ENCODE results near the gene BST1. TPM values are rescaled to one million over a fixed set of nuclear protein-coding genes. Genes with fewer than 3 reads are reported as not detected.

The BST1 gene
- total RNA-seq, 1 experiment from 2014 or later, result 0.31 TPM

DNA sequence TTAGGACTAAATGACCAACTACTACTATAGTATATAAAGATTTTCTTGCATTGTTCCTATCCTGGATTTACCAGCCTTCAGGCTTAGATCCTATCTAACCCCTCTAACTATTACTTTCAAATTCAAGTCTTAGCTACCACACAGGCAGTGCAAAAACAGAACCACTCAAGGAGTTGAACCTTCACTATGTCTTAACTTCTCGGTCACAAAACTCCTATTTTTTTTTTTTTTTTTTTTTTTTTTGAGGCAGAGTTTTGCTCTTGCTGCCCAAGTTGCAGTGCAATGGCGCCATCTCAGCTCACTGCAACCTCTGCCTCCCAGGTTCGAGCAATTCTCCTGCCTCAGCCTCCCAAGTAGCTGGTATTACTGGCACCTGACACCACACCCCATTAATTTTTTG lies 27.5 kb upstream of the BST1 start:
- H2AFZ ChIP-seq, result no peak overlapping the region
- ChIA-PET POLR2A (ENCODE audit: unreplicated experiment) (no interaction called here), CTCF (interaction anchor here (0.7 kb wide), 1 partner anchor 90 kb away, joined by 5 read pairs; no protein-coding TSS in a partner anchor)
- no peaks in the 10 kb centered on the region; the same call in 1 of the 2 replicates for H3K36me3 ChIP-seq (ENCODE audit: low read depth)
- no peak for DNase-seq
- H3K4me2 ChIP-seq, result no peak overlapping the region
- TF ChIP-seq EZH2 (IDR thresholded peaks at IDR 0.05; ENCODE audit: low read depth), result no peak
- TF ChIP-seq, protein P1, sequence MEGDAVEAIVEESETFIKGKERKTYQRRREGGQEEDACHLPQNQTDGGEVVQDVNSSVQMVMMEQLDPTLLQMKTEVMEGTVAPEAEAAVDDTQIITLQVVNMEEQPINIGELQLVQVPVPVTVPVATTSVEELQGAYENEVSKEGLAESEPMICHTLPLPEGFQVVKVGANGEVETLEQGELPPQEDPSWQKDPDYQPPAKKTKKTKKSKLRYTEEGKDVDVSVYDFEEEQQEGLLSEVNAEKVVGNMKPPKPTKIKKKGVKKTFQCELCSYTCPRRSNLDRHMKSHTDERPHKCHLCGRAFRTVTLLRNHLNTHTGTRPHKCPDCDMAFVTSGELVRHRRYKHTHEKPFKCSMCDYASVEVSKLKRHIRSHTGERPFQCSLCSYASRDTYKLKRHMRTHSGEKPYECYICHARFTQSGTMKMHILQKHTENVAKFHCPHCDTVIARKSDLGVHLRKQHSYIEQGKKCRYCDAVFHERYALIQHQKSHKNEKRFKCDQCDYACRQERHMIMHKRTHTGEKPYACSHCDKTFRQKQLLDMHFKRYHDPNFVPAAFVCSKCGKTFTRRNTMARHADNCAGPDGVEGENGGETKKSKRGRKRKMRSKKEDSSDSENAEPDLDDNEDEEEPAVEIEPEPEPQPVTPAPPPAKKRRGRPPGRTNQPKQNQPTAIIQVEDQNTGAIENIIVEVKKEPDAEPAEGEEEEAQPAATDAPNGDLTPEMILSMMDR (conservative IDR thresholded peaks at IDR 0.05), result no peak
- no TSS peak for BruUV-seq (replicated peaks)
- no peaks in the 10 kb centered on the region for H3K9me2 ChIP-seq (ENCODE audit: insufficient read depth)
- H3K27ac ChIP-seq, result no peak overlapping the region
- H3F3A ChIP-seq (ENCODE audit: insufficient read depth, low read depth), result 0 out of 2 replicates have a peak, but pooled peaks cover 10% of the 10 kb centered on the region
- H3K27me3 ChIP-seq (ENCODE audit: insufficient read depth, low read depth), result no peaks in the 10 kb centered on the region
- no peaks in the 10 kb centered on the region for H3K9me3 ChIP-seq (ENCODE audit: insufficient read depth, low read depth)
- no peak overlapping the region for H3K4me3 ChIP-seq
- H3K4me1 ChIP-seq (replicated peaks; ENCODE audit: insufficient read depth), result peaks cover 33% of the 10 kb centered on the region
- intact Hi-C loops (cut with micrococcal nuclease; ENCODE audit: unreplicated experiment), result no loop called here
- H4K20me1 ChIP-seq (ENCODE audit: insufficient read depth), result no peaks in the 10 kb centered on the region
- peaks cover 70% of the 10 kb centered on the region for H3K79me2 ChIP-seq (ENCODE audit: low read depth)

DNA sequence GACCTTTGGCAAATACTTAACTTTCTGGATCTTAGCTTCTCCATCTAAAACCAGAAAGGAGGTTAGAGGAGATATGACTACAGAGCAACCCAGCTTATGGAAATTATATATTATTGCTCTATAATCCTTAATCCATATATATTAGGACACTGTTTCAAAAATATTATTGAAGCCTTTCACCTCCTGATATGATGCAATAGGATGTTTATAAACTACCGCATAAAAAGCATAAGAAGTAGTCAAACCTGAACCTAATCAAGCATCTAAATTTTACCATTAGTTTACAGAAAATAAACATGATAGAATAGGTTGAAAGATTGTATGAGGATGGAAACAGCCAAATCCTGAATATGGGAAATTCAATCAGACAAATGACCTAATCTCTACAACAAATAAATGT lies 26.8 kb upstream of the BST1 start:
- Histone ChIP-seq H2AFZ (no peak overlapping the region), H4K20me1 (ENCODE audit: insufficient read depth) (no peaks in the 10 kb centered on the region), H3K27me3 (ENCODE audit: insufficient read depth, low read depth) (no peaks in the 10 kb centered on the region), H3K9me2 (ENCODE audit: insufficient read depth) (no peaks in the 10 kb centered on the region), H3K4me1 (replicated peaks; ENCODE audit: insufficient read depth) (peaks cover 35% of the 10 kb centered on the region), H3K9me3 (ENCODE audit: insufficient read depth, low read depth) (no peaks in the 10 kb centered on the region), H3K4me3 (no peak overlapping the region), H3F3A (ENCODE audit: insufficient read depth, low read depth) (peaks cover 10% of the 10 kb centered on the region; the same call in 1 of the 2 replicates), H3K79me2 (ENCODE audit: low read depth) (peaks cover 76% of the 10 kb centered on the region), H3K27ac (no peak overlapping the region), H3K36me3 (ENCODE audit: low read depth) (no peaks in the 10 kb centered on the region; the same call in 1 of the 2 replicates), H3K4me2 (no peak overlapping the region)
- CTCF ChIA-PET, result no interaction called here
- no TSS peak for BruUV-seq (replicated peaks)
- no peak for DNase-seq
- intact Hi-C loops (cut with micrococcal nuclease; ENCODE audit: unreplicated experiment), result no loop called here
- TF ChIP-seq, protein P1 (conservative IDR thresholded peaks at IDR 0.05), result no peak
- TF ChIP-seq EZH2 (IDR thresholded peaks at IDR 0.05; ENCODE audit: low read depth), result no peak
- POLR2A ChIA-PET (ENCODE audit: unreplicated experiment), result no interaction called here

DNA sequence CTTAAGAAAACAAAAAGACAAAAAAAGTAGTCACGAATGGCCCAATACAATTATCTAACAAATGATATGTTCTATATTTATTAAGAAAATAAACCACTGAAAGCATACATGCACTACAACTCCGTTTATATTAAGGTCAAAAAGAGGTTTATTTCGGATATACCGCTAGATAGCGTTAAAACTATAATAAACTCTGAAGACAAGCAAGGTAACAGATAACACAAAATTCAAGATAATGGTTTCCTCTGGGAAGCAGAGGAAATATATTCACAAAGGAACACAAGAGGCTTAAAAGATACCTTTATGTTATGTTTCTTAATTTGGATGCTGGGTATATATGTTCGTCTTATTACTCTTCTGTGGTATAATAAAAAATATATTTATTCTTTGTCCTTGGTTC lies 26.0 kb upstream of the BST1 start:
- Histone ChIP-seq H3F3A (ENCODE audit: insufficient read depth, low read depth) (peaks cover 6% of the 10 kb centered on the region; the same call in 1 of the 2 replicates), H3K4me1 (replicated peaks; ENCODE audit: insufficient read depth) (peaks cover 35% of the 10 kb centered on the region), H3K9me3 (ENCODE audit: insufficient read depth, low read depth) (no peaks in the 10 kb centered on the region), H3K27ac (no peak overlapping the region), H3K79me2 (ENCODE audit: low read depth) (peaks cover 79% of the 10 kb centered on the region), H3K4me3 (no peak overlapping the region), H3K9me2 (ENCODE audit: insufficient read depth) (no peaks in the 10 kb centered on the region), H4K20me1 (ENCODE audit: insufficient read depth) (no peaks in the 10 kb centered on the region), H3K4me2 (peak overlapping the region; percentile 33; the same call in 1 of the 2 replicates), H2AFZ (no peak overlapping the region), H3K36me3 (ENCODE audit: low read depth) (no peaks in the 10 kb centered on the region; the same call in 1 of the 2 replicates), H3K27me3 (ENCODE audit: insufficient read depth, low read depth) (no peaks in the 10 kb centered on the region)
- ChIA-PET CTCF (no interaction called here), POLR2A (ENCODE audit: unreplicated experiment) (no interaction called here)
- no peak for DNase-seq
- BruUV-seq (replicated peaks), result no TSS peak
- intact Hi-C loops (cut with micrococcal nuclease; ENCODE audit: unreplicated experiment), result no loop called here
- TF ChIP-seq EZH2 (IDR thresholded peaks at IDR 0.05; ENCODE audit: low read depth), result no peak
- TF ChIP-seq, protein P1 (conservative IDR thresholded peaks at IDR 0.05), result no peak
